ENCODE measurements around the gene TLE3.

The TLE3 gene

GRCh38 chr15:70051948-70052633 is 45.6 kb downstream of the TLE3 start (continued):
- TF ChIP-seq CSDC2 (CRISPR knock-in tag; IDR thresholded peaks at IDR 0.05) (no peak), ZC3H10 (CRISPR knock-in tag; IDR thresholded peaks at IDR 0.05) (no peak), CSRNP3 (CRISPR knock-in tag; IDR thresholded peaks at IDR 0.05) (no peak), TCF4 (CRISPR knock-in tag; IDR thresholded peaks at IDR 0.05; ENCODE audit: borderline replicate concordance) (no peak), ISL1 (CRISPR knock-in tag; IDR thresholded peaks at IDR 0.05) (no peak)

GRCh38 chr15:70050970-70051369 is 46.7 kb downstream of the TLE3 start:
- no peak for ATAC-seq
- TF ChIP-seq ZC3H10 (CRISPR knock-in tag; IDR thresholded peaks at IDR 0.05) (no peak), GLIS3 (CRISPR knock-in tag; IDR thresholded peaks at IDR 0.05) (no peak), TSHZ2 (CRISPR knock-in tag; IDR thresholded peaks at IDR 0.05) (no peak), ZNF565 (CRISPR knock-in tag; conservative IDR thresholded peaks at IDR 0.05; ENCODE audit: low read depth) (no peak), CREB5 (CRISPR knock-in tag; IDR thresholded peaks at IDR 0.05; ENCODE audit: low read depth) (no peak), BACH2 (CRISPR knock-in tag; IDR thresholded peaks at IDR 0.05; ENCODE audit: borderline replicate concordance) (no peak), ZNF70 (CRISPR knock-in tag; IDR thresholded peaks at IDR 0.05) (no peak), ZFP30 (CRISPR knock-in tag; IDR thresholded peaks at IDR 0.05) (no peak), TCF4 (CRISPR knock-in tag; IDR thresholded peaks at IDR 0.05; ENCODE audit: borderline replicate concordance) (no peak), CSDC2 (CRISPR knock-in tag; IDR thresholded peaks at IDR 0.05) (no peak), ZNF8 (CRISPR knock-in tag; IDR thresholded peaks at IDR 0.05) (no peak), RARB (CRISPR knock-in tag; IDR thresholded peaks at IDR 0.05) (no peak), PATZ1 (CRISPR knock-in tag; IDR thresholded peaks at IDR 0.05; ENCODE audit: borderline replicate concordance) (no peak), CSRNP3 (CRISPR knock-in tag; IDR thresholded peaks at IDR 0.05) (no peak)

GRCh38 chr15:70050441-70050840 is 47.3 kb downstream of the TLE3 start:
- no peak for ATAC-seq
- no peak for TF ChIP-seq CSDC2 (CRISPR knock-in tag; IDR thresholded peaks at IDR 0.05)
- no peak for TF ChIP-seq PATZ1 (CRISPR knock-in tag; IDR thresholded peaks at IDR 0.05; ENCODE audit: borderline replicate concordance)
- no peak for TF ChIP-seq ESRRG (CRISPR knock-in tag; IDR thresholded peaks at IDR 0.05)

Measured in SK-N-SH treated with all-trans-retinoic acid at 6 μM for 48 hours (cell line).